ENCODE measurements around the gene GLRX. TPM values are rescaled to one million over a fixed set of nuclear protein-coding genes. Genes with fewer than 3 reads are reported as not detected.
"Not testable (repeated sequence)": the region's sequence is repeated elsewhere in the genome, so short reads cannot be mapped to it uniquely, and the experiment has no call there.

GLRX gene
- total RNA-seq, 1 experiment from 2014 or later = 41.6 TPM

DNA sequence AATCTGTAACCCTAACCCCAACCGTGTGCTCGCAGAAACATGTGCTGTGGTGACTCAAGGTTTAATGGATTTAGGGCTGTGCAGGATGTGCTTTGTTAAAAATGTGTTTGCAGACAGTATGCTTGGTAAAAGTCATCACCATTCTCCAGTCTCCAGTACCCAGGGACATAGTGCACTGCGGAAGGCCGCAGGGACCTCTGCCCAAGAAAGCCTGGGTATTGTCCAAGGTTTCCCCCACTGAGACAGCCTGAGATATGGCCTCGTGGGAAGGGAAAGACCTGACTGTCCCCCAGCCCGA lies 11.5 kb downstream of the GLRX start:
- H3K36me3 ChIP-seq (replicated peaks; ENCODE audit: control insufficient read depth, insufficient read depth, low read length); H3K4me3 ChIP-seq (ENCODE audit: insufficient read depth, low read depth, low read length); DNase-seq; H3K27me3 ChIP-seq (ENCODE audit: control insufficient read depth, insufficient read depth, low read length): not testable (repeated sequence)

DNA sequence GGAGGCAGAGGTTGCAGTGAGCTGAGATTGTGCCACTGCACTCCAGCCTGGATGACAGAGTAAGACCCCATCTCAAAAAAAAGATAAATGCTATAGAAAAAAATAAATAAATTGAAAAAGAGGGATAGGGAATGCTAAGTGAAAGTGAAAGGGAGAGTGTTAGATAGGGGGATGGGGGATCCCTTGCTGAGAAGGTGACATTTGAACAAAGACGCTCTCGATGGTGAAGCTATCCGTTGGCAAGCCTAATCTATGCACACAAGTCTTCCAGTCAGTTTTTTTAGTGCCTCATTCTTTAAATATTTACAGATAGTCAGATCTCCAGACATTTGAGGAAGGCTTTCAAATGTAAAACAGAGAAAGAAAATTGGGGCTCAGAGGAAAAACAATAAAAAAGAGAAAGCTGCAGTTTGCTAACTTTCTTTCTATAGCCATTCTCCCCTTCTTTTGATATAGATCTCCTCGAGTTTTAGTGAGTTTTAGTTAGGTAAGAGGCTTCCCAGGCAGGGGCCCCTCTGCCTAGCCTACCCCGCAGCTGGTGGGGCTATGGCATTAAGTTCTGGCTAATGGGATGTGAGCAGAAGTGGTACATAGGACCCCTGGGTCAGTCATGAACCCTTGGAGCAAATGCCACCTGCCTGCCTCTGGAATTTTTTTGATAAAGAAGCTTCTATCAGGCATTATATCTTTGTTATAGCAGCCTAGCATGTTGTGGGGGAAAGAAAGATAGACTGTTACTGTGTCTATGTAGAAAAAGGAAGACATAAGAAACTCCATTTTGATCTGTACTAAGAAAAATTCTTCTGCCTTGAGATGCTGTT lies 12.0 kb downstream of the GLRX start:
- Histone ChIP-seq H3K4me3 (ENCODE audit: insufficient read depth, low read depth, low read length) (no peak overlapping the region), H3K27me3 (ENCODE audit: control insufficient read depth, insufficient read depth, low read length) (no peaks in the 10 kb centered on the region)
- no peak for DNase-seq

DNA sequence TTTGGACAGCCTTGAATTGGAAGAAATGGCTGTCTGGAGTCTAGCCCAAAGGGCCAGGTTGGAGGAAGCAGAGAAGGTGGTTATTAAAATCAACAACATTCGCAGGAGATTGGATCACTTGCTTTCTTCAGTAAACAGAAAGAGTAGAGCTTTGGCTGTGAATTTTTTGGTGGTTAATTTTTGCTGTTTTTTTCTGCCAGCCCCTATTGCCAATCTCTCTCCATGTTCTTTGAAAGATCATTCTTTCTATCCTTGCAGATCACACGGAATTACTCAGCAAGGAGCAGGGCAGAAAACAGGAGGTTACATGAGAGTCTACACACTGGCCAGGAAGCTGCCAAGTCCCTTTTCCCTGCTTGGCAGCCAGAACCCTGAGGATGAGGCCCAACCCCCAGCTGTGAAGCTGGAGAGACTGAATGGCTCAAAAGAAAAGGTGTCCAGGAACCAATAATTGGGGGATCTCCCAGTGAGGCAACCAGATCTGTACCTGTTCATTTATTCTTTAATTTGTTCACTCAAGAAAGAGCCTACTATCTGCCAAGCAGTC lies 13.0 kb downstream of the GLRX start:
- Histone ChIP-seq H3K4me3 (ENCODE audit: insufficient read depth, low read depth, low read length) (no peak overlapping the region), H3K36me3 (replicated peaks; ENCODE audit: control insufficient read depth, insufficient read depth, low read length) (no peaks in the 10 kb centered on the region), H3K27me3 (ENCODE audit: control insufficient read depth, insufficient read depth, low read length) (no peaks in the 10 kb centered on the region)
- no peak for DNase-seq

More for the DNA sequence above, 12.0 kb downstream of the GLRX start:
- H3K36me3 ChIP-seq (replicated peaks; ENCODE audit: control insufficient read depth, insufficient read depth, low read length) = no peaks in the 10 kb centered on the region

DNA sequence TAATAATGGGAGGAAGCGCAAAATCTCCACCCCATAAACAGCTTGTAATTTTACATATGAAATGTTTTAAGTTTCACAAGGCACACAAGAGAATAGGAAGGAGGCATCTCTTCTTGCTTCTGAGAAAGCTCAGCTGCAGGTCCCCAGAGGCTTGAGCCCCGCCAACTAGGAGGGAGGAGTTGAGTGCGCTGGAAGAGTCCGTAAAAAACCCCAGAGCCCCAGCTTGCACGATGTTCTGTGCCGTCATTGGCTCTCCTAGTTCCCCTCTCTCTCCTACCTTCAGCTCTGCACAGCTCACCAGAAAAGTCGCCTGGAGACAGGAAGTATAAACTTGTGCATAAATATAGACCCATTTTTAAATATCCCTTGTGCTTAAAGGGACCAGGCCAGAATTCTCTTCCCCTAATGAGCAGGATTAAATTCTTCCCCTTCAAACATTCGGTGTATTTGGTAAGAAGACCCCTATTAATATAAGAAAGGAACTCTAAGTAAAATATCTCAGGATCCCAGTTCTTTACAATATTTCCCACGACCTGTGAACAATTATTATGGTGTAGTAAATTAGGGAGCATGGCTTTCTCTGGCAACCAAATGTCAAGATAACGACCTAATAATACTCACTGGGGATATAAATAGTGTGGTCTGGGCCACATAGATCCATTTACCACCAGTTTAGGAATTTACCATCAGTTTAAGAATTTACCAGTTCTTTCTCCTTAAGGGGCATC lies 13.7 kb downstream of the GLRX start:
- Histone ChIP-seq H3K36me3 (replicated peaks; ENCODE audit: control insufficient read depth, insufficient read depth, low read length) (no peaks in the 10 kb centered on the region), H3K27me3 (ENCODE audit: control insufficient read depth, insufficient read depth, low read length) (no peaks in the 10 kb centered on the region), H3K4me3 (ENCODE audit: insufficient read depth, low read depth, low read length) (no peak overlapping the region)
- DNase-seq = no peak

DNA sequence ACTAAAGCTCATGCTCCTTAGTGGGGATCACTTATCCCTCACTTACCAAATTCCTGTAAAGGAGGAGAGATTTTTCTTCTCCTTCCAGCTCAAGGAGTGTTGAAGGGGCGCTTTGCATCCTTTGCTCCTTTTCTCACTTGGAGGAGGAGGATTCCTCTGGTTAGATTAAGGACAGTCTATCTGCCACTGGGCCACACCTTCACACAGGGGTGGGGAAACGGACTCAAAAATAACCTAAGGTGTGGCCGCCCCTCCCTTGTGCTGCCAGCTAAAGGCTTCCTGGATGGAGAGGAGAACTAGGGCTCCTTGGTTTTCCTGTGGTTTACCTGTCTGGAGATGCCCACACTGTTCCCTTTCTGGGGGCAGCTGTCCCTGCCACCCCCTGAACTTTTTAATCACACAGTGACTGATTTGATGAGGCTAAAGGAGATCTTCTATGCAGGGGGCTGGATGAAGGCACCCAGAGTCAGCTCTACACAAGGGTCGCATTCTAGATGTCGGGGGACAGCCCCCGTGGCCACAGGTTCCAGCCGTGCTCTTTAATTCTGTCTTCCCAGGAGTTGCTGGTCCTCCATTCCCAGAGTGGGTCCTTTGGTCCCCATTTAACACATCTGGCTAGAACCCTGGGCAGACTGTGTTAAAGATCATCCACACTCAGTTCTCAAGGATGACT lies 14.4 kb downstream of the GLRX start:
- no peaks in the 10 kb centered on the region for H3K27me3 ChIP-seq (ENCODE audit: control insufficient read depth, insufficient read depth, low read length)
- no peaks in the 10 kb centered on the region for H3K36me3 ChIP-seq (replicated peaks; ENCODE audit: control insufficient read depth, insufficient read depth, low read length)
- no peak overlapping the region for H3K4me3 ChIP-seq (ENCODE audit: insufficient read depth, low read depth, low read length)
- no peak for DNase-seq

DNA sequence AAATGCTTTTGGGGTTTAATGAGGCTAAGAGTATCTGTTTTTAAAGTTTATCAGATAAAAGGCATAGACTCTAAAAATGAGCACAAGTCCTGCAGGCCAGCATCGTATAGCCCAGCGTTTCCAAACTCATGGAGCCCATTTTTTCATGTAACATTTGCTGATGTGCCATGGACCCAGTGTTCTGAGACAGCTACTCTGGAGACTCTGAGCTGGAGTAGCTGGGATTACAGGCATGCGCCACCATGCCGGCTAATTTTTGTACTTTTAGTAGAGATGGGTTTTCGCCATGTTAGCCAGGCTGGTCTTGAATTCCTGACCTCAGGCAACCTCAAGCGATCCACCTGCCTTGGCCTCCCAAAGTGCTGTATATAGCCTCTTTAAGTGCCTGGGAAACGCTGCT lies 15.8 kb downstream of the GLRX start:
- Histone ChIP-seq H3K36me3 (replicated peaks; ENCODE audit: control insufficient read depth, insufficient read depth, low read length) (no peaks in the 10 kb centered on the region), H3K27me3 (ENCODE audit: control insufficient read depth, insufficient read depth, low read length) (no peaks in the 10 kb centered on the region), H3K4me3 (ENCODE audit: insufficient read depth, low read depth, low read length) (no peak overlapping the region)
- no peak for DNase-seq

DNA sequence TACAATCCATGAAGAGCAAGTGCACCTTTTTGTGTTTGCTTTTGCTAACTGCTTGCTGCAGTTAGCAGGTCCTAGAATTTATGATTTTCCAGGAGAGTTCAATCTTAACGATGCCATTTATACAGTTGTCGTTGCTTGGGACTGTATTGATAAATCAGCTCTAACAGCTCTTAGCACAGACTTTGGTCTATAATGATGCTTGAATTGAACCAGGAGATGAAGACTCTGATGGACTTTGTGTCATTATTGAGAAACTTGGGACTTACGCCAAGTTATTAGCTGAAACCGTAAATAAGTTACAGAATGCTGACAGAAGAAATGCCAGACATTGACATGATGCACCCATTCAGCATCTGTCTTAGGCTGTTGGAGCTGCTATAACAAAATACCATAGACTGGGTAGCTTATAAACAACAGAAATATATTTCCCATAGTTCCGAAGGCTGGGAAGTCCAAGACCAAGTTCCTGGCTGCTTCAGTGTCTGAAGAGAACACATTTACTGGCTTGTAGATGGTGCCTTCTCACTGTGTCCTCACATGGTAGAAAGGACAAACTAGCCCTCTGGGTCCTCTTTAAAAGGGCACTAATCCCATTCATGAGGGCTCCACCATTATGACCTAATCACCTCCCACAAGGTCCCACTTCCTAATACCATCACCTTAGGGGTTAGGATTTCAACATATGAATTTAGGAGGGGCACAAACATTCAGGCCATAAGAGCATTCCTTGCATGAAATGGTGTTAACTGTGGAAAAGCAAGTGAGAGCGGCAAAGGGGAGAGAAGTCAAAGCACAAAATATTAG lies 17.6 kb downstream of the GLRX start:
- Histone ChIP-seq H3K27me3 (ENCODE audit: control insufficient read depth, insufficient read depth, low read length) (no peaks in the 10 kb centered on the region), H3K36me3 (replicated peaks; ENCODE audit: control insufficient read depth, insufficient read depth, low read length) (no peaks in the 10 kb centered on the region), H3K4me3 (ENCODE audit: insufficient read depth, low read depth, low read length) (no peak overlapping the region)
- DNase-seq = no peak

DNA sequence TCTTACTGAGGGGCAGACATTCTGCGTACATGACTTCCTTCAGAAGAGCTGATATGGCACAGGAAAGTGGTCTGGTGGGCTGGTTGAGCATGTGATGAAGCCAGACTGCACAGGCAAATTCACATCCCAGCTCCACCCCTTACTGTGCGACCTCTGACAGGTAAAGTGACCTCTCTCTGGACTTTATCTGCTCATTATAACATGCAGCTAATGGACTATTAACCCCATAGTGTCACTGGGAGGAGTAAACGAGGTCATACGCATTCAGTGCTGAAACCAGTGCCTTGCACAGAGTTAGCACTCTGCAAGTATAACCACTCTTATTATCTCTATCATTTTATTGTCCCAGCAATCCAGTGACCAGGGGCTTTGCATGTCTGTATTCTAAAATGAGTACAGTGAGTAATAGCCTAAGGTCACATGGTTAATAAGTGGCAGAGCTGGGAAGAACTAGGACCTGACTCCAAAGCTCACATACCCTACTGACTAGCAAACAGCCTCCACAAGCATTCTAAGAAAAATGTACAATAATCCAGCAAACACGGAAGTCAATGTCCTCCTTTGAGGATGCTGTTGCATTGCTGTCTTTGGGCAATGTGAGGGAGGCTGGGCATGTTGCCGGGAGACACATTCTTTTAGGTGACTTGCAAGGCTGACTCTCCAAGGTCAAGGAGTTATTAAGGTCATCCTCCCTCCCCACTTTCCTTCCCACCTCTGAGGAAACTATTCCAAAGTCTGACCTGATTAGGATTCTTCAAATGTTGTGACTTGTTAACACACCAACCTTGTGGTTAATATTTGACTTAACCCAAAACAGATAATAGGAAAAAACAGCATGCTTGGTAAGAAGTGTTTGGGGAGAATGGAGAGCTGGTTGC lies 19.0 kb downstream of the GLRX start:
- H3K36me3 ChIP-seq (replicated peaks; ENCODE audit: control insufficient read depth, insufficient read depth, low read length) = no peaks in the 10 kb centered on the region
- DNase-seq = no peak
- H3K27me3 ChIP-seq (ENCODE audit: control insufficient read depth, insufficient read depth, low read length) = no peaks in the 10 kb centered on the region
- H3K4me3 ChIP-seq (ENCODE audit: insufficient read depth, low read depth, low read length) = no peak overlapping the region

DNA sequence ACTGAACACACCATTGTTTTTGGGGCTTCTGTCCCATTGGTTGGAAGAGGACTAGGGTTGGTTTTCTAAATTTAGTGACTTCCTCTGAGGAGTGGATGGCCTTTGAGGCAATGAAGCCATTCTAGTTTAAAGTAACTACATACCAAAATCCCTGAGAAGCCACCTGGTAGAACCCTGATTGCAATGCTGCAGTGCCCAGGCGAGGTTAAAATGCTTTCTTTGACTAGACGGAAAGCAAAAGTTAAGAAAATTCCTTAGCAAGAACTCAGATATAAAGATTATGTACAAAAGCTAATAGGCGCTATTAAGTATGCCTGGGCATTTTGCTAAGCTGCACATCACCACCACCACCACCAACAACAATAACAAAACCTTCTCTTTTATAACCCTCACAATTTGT lies 20.6 kb downstream of the GLRX start:
- H3K4me3 ChIP-seq (ENCODE audit: insufficient read depth, low read depth, low read length) = no peak overlapping the region
- H3K27me3 ChIP-seq (ENCODE audit: control insufficient read depth, insufficient read depth, low read length) = no peaks in the 10 kb centered on the region
- no peaks in the 10 kb centered on the region for H3K36me3 ChIP-seq (replicated peaks; ENCODE audit: control insufficient read depth, insufficient read depth, low read length)
- no peak for DNase-seq

DNA sequence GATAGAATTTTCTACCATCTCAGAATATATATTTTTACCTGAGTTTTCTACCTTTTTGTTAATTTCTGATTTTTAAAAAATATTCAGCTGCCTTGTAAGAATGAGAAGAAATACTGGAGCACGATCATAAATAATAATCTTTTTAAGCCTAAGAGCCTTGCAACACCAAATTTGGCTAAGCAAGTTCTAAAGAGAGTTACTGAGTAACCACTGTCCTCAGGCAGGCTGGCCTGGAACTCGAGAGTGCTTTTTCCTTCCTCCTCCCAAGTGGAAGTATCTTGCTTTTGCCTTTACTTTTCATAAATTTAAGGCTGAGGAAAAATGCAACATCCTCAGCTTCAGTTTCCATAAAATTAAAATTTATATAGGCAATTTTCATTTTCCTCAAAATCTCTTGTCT lies 21.0 kb downstream of the GLRX start:
- H3K27me3 ChIP-seq (ENCODE audit: control insufficient read depth, insufficient read depth, low read length) = no peaks in the 10 kb centered on the region
- no peak for DNase-seq
- H3K36me3 ChIP-seq (replicated peaks; ENCODE audit: control insufficient read depth, insufficient read depth, low read length) = no peaks in the 10 kb centered on the region
- no peak overlapping the region for H3K4me3 ChIP-seq (ENCODE audit: insufficient read depth, low read depth, low read length)

DNA sequence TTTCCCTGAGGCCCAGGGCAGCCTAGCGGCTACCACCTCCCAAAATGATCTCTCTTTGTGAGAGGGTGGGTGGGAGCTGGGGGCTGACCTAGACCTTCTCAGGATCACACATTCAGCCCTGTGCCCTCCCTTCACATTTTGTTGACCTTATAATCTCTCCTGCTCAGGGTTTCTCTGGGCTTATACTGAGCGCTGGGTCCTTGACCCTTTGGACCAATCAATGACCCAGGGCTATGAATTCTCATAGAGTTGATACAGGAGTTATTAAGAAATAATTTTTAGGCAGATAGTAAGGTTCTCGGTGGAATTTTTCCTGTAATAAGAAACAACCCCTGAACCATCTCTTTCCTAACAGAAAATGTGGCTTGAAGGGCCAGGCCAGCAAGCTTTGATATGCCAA lies 22.0 kb downstream of the GLRX start:
- Histone ChIP-seq H3K4me3 (ENCODE audit: insufficient read depth, low read depth, low read length) (no peak overlapping the region), H3K36me3 (replicated peaks; ENCODE audit: control insufficient read depth, insufficient read depth, low read length) (no peaks in the 10 kb centered on the region), H3K27me3 (ENCODE audit: control insufficient read depth, insufficient read depth, low read length) (no peaks in the 10 kb centered on the region)
- no peak for DNase-seq

DNA sequence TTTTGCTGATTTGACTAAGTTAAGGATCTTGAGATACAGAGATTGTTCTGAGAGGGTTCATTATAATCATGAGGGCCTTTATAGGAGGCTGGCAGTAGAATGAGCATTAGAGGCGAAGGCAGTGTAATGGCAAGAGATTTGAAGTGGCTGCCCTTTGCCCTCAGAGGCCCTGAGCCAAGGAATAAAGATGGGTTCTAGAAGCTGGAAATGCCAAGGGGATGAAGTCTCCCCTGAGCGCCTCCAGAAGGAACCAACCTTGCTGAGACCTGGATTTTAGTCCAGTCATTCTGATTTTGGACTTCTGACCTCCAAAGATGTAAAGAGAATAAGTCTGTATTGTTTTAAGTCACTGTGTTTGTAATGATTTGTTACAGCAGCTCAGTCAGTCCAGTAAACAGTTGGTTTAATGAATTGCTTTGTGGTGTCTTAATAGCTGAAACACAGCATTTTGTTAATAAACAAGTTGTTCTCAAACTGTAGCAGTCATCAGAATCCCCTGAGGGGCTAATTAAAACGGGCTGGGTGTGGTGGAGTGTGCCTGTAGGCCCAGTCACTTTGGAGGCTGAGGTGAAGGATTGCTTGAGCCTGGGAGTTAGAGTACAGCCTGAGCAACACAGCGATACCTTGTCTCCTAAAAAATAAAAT lies 23.2 kb downstream of the GLRX start:
- Histone ChIP-seq H3K36me3 (replicated peaks; ENCODE audit: control insufficient read depth, insufficient read depth, low read length) (no peaks in the 10 kb centered on the region), H3K27me3 (ENCODE audit: control insufficient read depth, insufficient read depth, low read length) (no peaks in the 10 kb centered on the region), H3K4me3 (ENCODE audit: insufficient read depth, low read depth, low read length) (no peak overlapping the region)
- DNase-seq = no peak

DNA sequence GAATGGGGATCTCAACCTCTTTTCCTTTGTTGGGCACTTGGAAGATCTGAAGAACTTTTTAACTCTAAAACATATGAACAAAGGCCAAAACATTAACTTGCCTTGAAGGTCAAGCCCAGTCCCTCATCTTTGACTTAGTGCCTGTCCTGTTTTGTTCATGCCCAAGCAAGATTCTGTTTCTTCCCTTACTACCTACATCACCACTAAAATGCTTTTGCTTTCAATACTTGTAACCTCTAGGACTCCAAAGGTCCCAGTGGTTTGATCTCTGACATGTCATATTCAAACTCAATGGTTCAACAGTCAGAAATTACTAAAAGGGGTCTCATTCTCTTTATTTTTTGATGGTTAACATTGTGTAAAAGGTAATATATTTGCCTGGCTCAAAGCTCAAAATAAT lies 24.0 kb downstream of the GLRX start:
- Histone ChIP-seq H3K36me3 (replicated peaks; ENCODE audit: control insufficient read depth, insufficient read depth, low read length) (no peaks in the 10 kb centered on the region), H3K4me3 (ENCODE audit: insufficient read depth, low read depth, low read length) (no peak overlapping the region), H3K27me3 (ENCODE audit: control insufficient read depth, insufficient read depth, low read length) (no peaks in the 10 kb centered on the region)
- no peak for DNase-seq

All from H7 (cell line).